ENCODE results near the gene PEX5L.

DNA sequence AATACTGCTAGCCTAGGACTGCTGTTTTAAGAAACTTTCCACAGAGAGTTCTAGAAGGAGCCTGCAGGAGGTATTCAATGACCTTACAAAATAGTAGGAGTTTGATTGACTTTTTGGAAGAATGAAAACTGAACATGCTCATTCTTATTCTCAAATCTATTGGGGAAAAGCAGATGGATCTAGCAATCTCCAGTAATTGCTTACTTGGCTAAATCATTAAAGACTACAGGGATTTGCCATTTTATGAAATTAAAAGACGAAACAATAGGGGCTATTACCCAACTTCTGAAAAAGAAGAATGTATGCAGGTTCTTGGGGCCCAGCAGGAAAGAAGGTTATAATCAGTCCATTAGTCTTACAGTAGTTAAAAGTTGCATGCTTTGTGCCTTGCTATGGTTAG, 29.9 kb upstream of the PEX5L start:
- TF ChIP-seq SP1 (IDR thresholded peaks at IDR 0.05) (no peak), LEF1 (IDR thresholded peaks at IDR 0.05; ENCODE audit: borderline replicate concordance) (no peak), ELF4 (IDR thresholded peaks at IDR 0.05) (no peak), ZNF384 (IDR thresholded peaks at IDR 0.05) (no peak), NFRKB (IDR thresholded peaks at IDR 0.05) (no peak)
- TF ChIP-seq, protein P1, sequence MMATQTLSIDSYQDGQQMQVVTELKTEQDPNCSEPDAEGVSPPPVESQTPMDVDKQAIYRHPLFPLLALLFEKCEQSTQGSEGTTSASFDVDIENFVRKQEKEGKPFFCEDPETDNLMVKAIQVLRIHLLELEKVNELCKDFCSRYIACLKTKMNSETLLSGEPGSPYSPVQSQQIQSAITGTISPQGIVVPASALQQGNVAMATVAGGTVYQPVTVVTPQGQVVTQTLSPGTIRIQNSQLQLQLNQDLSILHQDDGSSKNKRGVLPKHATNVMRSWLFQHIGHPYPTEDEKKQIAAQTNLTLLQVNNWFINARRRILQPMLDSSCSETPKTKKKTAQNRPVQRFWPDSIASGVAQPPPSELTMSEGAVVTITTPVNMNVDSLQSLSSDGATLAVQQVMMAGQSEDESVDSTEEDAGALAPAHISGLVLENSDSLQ (IDR thresholded peaks at IDR 0.05), result no peak

Measured in HEK293T (cell line).